Ovary (tissue), 3 donors: ENCODE results near the gene LDLR.

ENCODE experiments used
- CTCF ChIP-seq, 3 donors: fragments of 450-650 bp in 2 of 3; fragments of 200-600 bp in 1 of 3; IDR thresholded peaks; one replicate each; pipeline versions ENCODE4 v1.5.1 to v1.8.0; 2016 to 2022; ENCODE audit warnings: antibody characterized with exemption in 3 of 3, mild to moderate bottlenecking in 1 of 3
- EP300 ChIP-seq: sonication (generic); formaldehyde crosslinking; IDR thresholded peaks from one replicate; pipeline ENCODE4 v1.6.1; 2017; ENCODE audit warnings: antibody characterized with exemption
- POLR2A ChIP-seq: fragments of 450-650 bp; IDR thresholded peaks from one replicate; pipeline ENCODE4 v1.6.1; 2017; ENCODE audit warnings: antibody characterized with exemption, mild to moderate bottlenecking, moderate library complexity
- donor health status: DM: no; HTN: no; CAD: no.

- TF ChIP-seq CTCF (IDR thresholded peaks at IDR 0.05): no peak
- no peak for TF ChIP-seq EP300
- no peak for TF ChIP-seq POLR2A
Observed at GRCh38 chr19:11123114-11123513, 33.9 kb downstream of the LDLR start.
